HCT116 (cell line): ENCODE results near the gene NDRG3. TPM values are rescaled to one million over a fixed set of nuclear protein-coding genes. Genes with fewer than 3 reads are reported as not detected.

Experiments used
- ATAC-seq: fragments of 200-7000 bp; cut with Tn5 transposase; 2 replicates; pipeline ENCODE4 v1.9.1; 2020; ENCODE audit warnings: mild to moderate bottlenecking, moderate library complexity
- BruUV-seq: library from RNA; stranded (reverse); fragments of 400-500 nt; replicated peaks from 2 replicates; lab custom pipeline; 2021; lab: Mats Ljungman, UMichigan
- CTCF ChIA-PET: fragments of 300-600 bp; sonication (Branson Sonifier 250); formaldehyde crosslinking; loops from one replicate; lab custom pipeline; 2021; ENCODE audit warnings: antibody characterized with exemption; lab: Charles Lee
- POLR2A ChIA-PET: fragments of 300-600, 350-600 bp; sonication (Branson Sonifier 250); formaldehyde crosslinking; loops from one replicate; lab custom pipeline; 2021; ENCODE audit warnings: antibody characterized with exemption; lab: Charles Lee
- RAD21 ChIA-PET, 2 experiments: fragments of 300-600 bp; sonication (Branson Sonifier 250); formaldehyde crosslinking; loops; one replicate each; lab custom pipeline; 2023; ENCODE audit warnings: low total read pairs in 2 of 2; ENCODE audit not compliant: uncharacterized antibody in 2 of 2, unreplicated experiment in 2 of 2, low non-redundant PET in 1 of 2; lab: Charles Lee
- DNase-seq: peaks from one replicate; pipeline ENCODE4 v3.0.0-alpha.2; 2010; ENCODE audit warnings: low read depth, low spot score
- H2AFZ ChIP-seq: fragments of 200-600 bp; shearing (Covaris generic), sonication (generic); 2 replicates; pipeline ENCODE4 v1.6.1; 2017; ENCODE audit warnings: low read depth, mixed run types, mixed read lengths, antibody characterized with exemption, low read length; ENCODE audit not compliant: poor library complexity, severe bottlenecking
- H3K27ac ChIP-seq: 2 replicates; pipeline ENCODE4 v1.5.1; 2012; ENCODE audit warnings: low read depth, low read length
- H3K27me3 ChIP-seq: fragments of 200-600 bp; sonication (generic); 2 replicates; pipeline ENCODE4 v1.6.1; 2016; ENCODE audit warnings: mixed run types, low read length, mixed read lengths; ENCODE audit not compliant: insufficient read depth
- H3K36me3 ChIP-seq, 2 experiments: fragments of 200-500 bp in 1 of 2; fragments of 200-600 bp in 1 of 2; sonication (Bioruptor generic) in 1 of 2; sonication (generic) in 1 of 2; 2 replicates each; pipeline versions ENCODE4 v1.5.1 to v1.6.1; 2014 to 2016; ENCODE audit warnings: low read length in 2 of 2, inconsistent platforms in 1 of 2, mixed read lengths in 1 of 2, mixed run types in 1 of 2; ENCODE audit not compliant: insufficient read depth in 2 of 2, control insufficient read depth in 1 of 2
- H3K4me1 ChIP-seq, 2 experiments: fragments of 200-600 bp in 1 of 2; sonication (generic) in 1 of 2; 2 replicates each; pipeline versions ENCODE4 v1.5.1 to v1.6.1; 2012 to 2017; ENCODE audit warnings: low read length in 2 of 2, inconsistent platforms in 1 of 2, mild to moderate bottlenecking in 1 of 2, mixed read lengths in 1 of 2, mixed run types in 1 of 2, moderate library complexity in 1 of 2; ENCODE audit not compliant: insufficient read depth in 2 of 2, control insufficient read depth in 1 of 2
- H3K4me2 ChIP-seq: fragments of 200-600 bp; sonication (generic); 2 replicates; pipeline ENCODE4 v1.6.1; 2017; ENCODE audit warnings: mixed run types, low read length, mixed read lengths
- H3K4me3 ChIP-seq, 2 experiments: fragments of 200-600 bp in 1 of 2; sonication (generic) in 1 of 2; replicated peaks in 1 of 2; 2 replicates each; pipeline ENCODE4 v1.5.1; 2011 to 2016; ENCODE audit warnings: low read length in 2 of 2, control low read depth in 1 of 2, low read depth in 1 of 2, mild to moderate bottlenecking in 1 of 2, mixed read lengths in 1 of 2, mixed run types in 1 of 2
- H3K79me2 ChIP-seq: fragments of 200-600 bp; sonication (generic); 2 replicates; pipeline ENCODE4 v1.6.1; 2017; ENCODE audit warnings: mild to moderate bottlenecking, mixed run types, low read length, moderate library complexity, mixed read lengths; ENCODE audit not compliant: insufficient read depth
- H3K9ac ChIP-seq: fragments of 200-600 bp; sonication (generic); 2 replicates; pipeline ENCODE4 v1.6.1; 2016; ENCODE audit warnings: low read length, mixed read lengths
- H3K9me2 ChIP-seq: fragments of 200-600 bp; sonication (generic), shearing (Covaris generic); 2 replicates; pipeline ENCODE4 v1.6.1; 2017; ENCODE audit warnings: mixed run types, mild to moderate bottlenecking, moderate library complexity; ENCODE audit not compliant: insufficient read depth
- H3K9me3 ChIP-seq, 2 experiments: fragments of 200-500 bp in 1 of 2; fragments of 200-600 bp in 1 of 2; sonication (Bioruptor generic) in 1 of 2; sonication (generic) in 1 of 2; 2 replicates each; pipeline ENCODE4 v1.6.1; 2014 to 2017; ENCODE audit warnings: low read length in 2 of 2, mixed read lengths in 2 of 2, inconsistent platforms in 1 of 2, low read depth in 1 of 2, mild to moderate bottlenecking in 1 of 2, mixed run types in 1 of 2, moderate library complexity in 1 of 2; ENCODE audit not compliant: control insufficient read depth in 1 of 2, insufficient read depth in 1 of 2
- H4K20me1 ChIP-seq: fragments of 200-600 bp; sonication (generic), shearing (Covaris generic); 2 replicates; pipeline ENCODE4 v1.6.1; 2017; ENCODE audit warnings: mixed run types, mild to moderate bottlenecking, moderate library complexity; ENCODE audit not compliant: insufficient read depth
- CBX3 ChIP-seq: IDR thresholded peaks from 2 replicates; pipeline ENCODE4 v1.6.1; 2012; ENCODE audit warnings: low read depth
- EZH2phosphoT487 ChIP-seq: fragments of 200-600 bp; IDR thresholded peaks from 2 replicates; pipeline ENCODE4 v1.6.1; 2018; ENCODE audit warnings: antibody characterized with exemption, borderline replicate concordance
- POLR2A ChIP-seq: IDR thresholded peaks from 2 replicates; pipeline ENCODE4 v1.7.0; 2011; ENCODE audit warnings: borderline replicate concordance; ENCODE audit not compliant: insufficient read depth, insufficient read length; ENCODE audit errors: extremely low read depth
- SP1 ChIP-seq: IDR thresholded peaks from 2 replicates; pipeline ENCODE4 v1.6.1; 2012; ENCODE audit warnings: low read depth
- TCF7L2 ChIP-seq: IDR thresholded peaks from 2 replicates; pipeline ENCODE4 v1.7.0; 2011; ENCODE audit warnings: borderline replicate concordance, inconsistent platforms; ENCODE audit not compliant: insufficient read depth, insufficient read length; ENCODE audit errors: extremely low read depth
- YY1 ChIP-seq: IDR thresholded peaks from 2 replicates; pipeline ENCODE4 v1.6.1; 2011; ENCODE audit warnings: low read length, low read depth, moderate library complexity, mild to moderate bottlenecking; ENCODE audit not compliant: insufficient replicate concordance; ENCODE audit errors: extremely low read depth
- ZNF274 ChIP-seq: fragments of 200-500 bp; sonication (Bioruptor generic); IDR thresholded peaks from 2 replicates; pipeline ENCODE4 v1.6.1; 2014; ENCODE audit warnings: mild to moderate bottlenecking, low read depth, low read length, inconsistent platforms
- intact Hi-C: fragments of 100-400 bp; cut with micrococcal nuclease; formaldehyde crosslinking; loops from 2 replicates; pipeline ENCODE4 v1.10.0; 2022
- total RNA-seq: library from RNA; stranded (reverse); gene quantifications from one replicate; pipeline ENCODE4 v1.2.1, GENCODE V29; 2021; ENCODE audit not compliant: unreplicated experiment
- TF ChIP-seq, protein P1 (sequence below): IDR thresholded peaks from 2 replicates; pipeline ENCODE4 v1.6.1; 2012; ENCODE audit warnings: low read depth
- TF ChIP-seq, protein P2 (sequence below), 3 experiments: fragments of 200-600 bp in 1 of 3; sonication (generic) in 1 of 3; IDR thresholded peaks in 2 of 3; conservative IDR thresholded peaks in 1 of 3; 2 replicates each; pipeline ENCODE4 v1.5.1; 2012 to 2017; ENCODE audit warnings: low read depth in 2 of 3, low read length in 2 of 3, antibody characterized with exemption in 1 of 3, borderline replicate concordance in 1 of 3, control low read depth in 1 of 3, mild to moderate bottlenecking in 1 of 3, mixed read lengths in 1 of 3, mixed run types in 1 of 3, moderate library complexity in 1 of 3; ENCODE audit not compliant: insufficient read depth in 1 of 3

Gene NDRG3
- total RNA-seq, 1 experiment from 2014 or later = 29.3 TPM

DNA sequence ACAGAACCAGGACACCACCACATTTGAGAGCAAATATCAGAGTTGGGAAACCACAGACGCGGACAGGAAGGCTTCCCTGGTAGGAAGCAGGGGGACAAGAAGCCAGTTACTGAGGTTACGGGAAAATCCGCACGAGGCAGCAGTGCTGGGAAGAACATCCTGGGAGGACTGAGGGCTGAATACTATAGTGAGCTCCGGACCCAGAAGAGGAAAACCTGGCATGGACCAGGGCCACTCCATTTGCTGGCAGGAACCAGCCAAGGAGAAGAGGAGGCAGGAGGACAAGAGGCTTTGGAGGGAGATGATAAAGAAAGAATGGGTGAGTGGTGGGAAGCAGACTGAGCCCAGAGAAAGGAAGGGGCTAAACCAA lies 33.8 kb upstream of the NDRG3 start:
- Histone ChIP-seq H3K9me3 (no peaks in the 10 kb centered on the region), H3K27me3 (no peaks in the 10 kb centered on the region), H3K4me3 (no peak overlapping the region), H3K9me2 (no peaks in the 10 kb centered on the region), H2AFZ (no peak overlapping the region), H4K20me1 (no peaks in the 10 kb centered on the region), H3K9ac (no peak overlapping the region), H3K4me2 (no peak overlapping the region), H3K36me3 (no peaks in the 10 kb centered on the region; a peak in 1 of 4 replicates), H3K27ac (no peak overlapping the region), H3K4me1 (peaks cover 2 to 4% of the 10 kb centered on the region in 2 experiments; a peak in 1 of 4 replicates), H3K79me2 (no peaks in the 10 kb centered on the region)
- intact Hi-C loops = no loop called here
- TF ChIP-seq SP1 (no peak), POLR2A (no peak), TCF7L2 (no peak), ZNF274 (no peak), CBX3 (no peak), EZH2phosphoT487 (no peak), YY1 (no peak)
- TF ChIP-seq, protein P1, sequence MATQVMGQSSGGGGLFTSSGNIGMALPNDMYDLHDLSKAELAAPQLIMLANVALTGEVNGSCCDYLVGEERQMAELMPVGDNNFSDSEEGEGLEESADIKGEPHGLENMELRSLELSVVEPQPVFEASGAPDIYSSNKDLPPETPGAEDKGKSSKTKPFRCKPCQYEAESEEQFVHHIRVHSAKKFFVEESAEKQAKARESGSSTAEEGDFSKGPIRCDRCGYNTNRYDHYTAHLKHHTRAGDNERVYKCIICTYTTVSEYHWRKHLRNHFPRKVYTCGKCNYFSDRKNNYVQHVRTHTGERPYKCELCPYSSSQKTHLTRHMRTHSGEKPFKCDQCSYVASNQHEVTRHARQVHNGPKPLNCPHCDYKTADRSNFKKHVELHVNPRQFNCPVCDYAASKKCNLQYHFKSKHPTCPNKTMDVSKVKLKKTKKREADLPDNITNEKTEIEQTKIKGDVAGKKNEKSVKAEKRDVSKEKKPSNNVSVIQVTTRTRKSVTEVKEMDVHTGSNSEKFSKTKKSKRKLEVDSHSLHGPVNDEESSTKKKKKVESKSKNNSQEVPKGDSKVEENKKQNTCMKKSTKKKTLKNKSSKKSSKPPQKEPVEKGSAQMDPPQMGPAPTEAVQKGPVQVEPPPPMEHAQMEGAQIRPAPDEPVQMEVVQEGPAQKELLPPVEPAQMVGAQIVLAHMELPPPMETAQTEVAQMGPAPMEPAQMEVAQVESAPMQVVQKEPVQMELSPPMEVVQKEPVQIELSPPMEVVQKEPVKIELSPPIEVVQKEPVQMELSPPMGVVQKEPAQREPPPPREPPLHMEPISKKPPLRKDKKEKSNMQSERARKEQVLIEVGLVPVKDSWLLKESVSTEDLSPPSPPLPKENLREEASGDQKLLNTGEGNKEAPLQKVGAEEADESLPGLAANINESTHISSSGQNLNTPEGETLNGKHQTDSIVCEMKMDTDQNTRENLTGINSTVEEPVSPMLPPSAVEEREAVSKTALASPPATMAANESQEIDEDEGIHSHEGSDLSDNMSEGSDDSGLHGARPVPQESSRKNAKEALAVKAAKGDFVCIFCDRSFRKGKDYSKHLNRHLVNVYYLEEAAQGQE = no peak
- TF ChIP-seq, protein P2, sequence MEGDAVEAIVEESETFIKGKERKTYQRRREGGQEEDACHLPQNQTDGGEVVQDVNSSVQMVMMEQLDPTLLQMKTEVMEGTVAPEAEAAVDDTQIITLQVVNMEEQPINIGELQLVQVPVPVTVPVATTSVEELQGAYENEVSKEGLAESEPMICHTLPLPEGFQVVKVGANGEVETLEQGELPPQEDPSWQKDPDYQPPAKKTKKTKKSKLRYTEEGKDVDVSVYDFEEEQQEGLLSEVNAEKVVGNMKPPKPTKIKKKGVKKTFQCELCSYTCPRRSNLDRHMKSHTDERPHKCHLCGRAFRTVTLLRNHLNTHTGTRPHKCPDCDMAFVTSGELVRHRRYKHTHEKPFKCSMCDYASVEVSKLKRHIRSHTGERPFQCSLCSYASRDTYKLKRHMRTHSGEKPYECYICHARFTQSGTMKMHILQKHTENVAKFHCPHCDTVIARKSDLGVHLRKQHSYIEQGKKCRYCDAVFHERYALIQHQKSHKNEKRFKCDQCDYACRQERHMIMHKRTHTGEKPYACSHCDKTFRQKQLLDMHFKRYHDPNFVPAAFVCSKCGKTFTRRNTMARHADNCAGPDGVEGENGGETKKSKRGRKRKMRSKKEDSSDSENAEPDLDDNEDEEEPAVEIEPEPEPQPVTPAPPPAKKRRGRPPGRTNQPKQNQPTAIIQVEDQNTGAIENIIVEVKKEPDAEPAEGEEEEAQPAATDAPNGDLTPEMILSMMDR (IDR thresholded peaks at IDR 0.05 in 2 of 3, conservative IDR thresholded peaks at IDR 0.05 in 1 of 3; ENCODE audit: borderline replicate concordance in 1 of 3, insufficient read depth in 1 of 3, low read depth in 2 of 3, low read length in 2 of 3) = no peak
- DNase-seq (no peak), ATAC-seq (no peak)
- CTCF ChIA-PET = no interaction called here
- RAD21 ChIA-PET = no interaction called here
- POLR2A ChIA-PET = no interaction called here
- no TSS peak for BruUV-seq
